Smooth muscle cell (in vitro differentiated cells): ENCODE data around the gene SMAD9. TPM values are rescaled to one million over a fixed set of nuclear protein-coding genes. Genes with fewer than 3 reads are reported as not detected.

Experiments used
- DNase-seq: peaks from one replicate; lab custom pipeline; 2025; ENCODE audit not compliant: unreplicated experiment; lab: John Stamatoyannopoulos, UW
- H2AFZ ChIP-seq: fragments of 200-600 bp; sonication (generic); 2 replicates; pipeline ENCODE4 v1.6.0; 2016; ENCODE audit warnings: antibody characterized with exemption, low read depth, mild to moderate bottlenecking
- H3F3A ChIP-seq: fragments of 200-600 bp; sonication (generic); 2 replicates; pipeline ENCODE4 v1.6.0; 2017; ENCODE audit warnings: antibody characterized with exemption, low read depth
- H3K27ac ChIP-seq: fragments of 200-600 bp; sonication (generic); 2 replicates; pipeline ENCODE4 v1.5.1; 2016; ENCODE audit warnings: low read depth, mild to moderate bottlenecking
- H3K27me3 ChIP-seq: fragments of 200-600 bp; sonication (generic); 2 replicates; pipeline ENCODE4 v1.6.1; 2016; ENCODE audit warnings: low read depth, mild to moderate bottlenecking
- H3K36me3 ChIP-seq: fragments of 200-600 bp; sonication (generic); 2 replicates; pipeline ENCODE4 v1.5.1; 2016; ENCODE audit warnings: low read depth
- H3K4me1 ChIP-seq: fragments of 200-600 bp; sonication (generic); 2 replicates; pipeline ENCODE4 v1.5.1; 2016; ENCODE audit warnings: low read depth
- H3K4me2 ChIP-seq: fragments of 200-600 bp; sonication (generic); 2 replicates; pipeline ENCODE4 v1.6.0; 2016; ENCODE audit warnings: mild to moderate bottlenecking
- H3K4me3 ChIP-seq: fragments of 200-600 bp; sonication (generic); 2 replicates; pipeline ENCODE4 v1.5.1; 2016; ENCODE audit warnings: mild to moderate bottlenecking
- H3K79me2 ChIP-seq: fragments of 200-600 bp; sonication (generic); 2 replicates; pipeline ENCODE4 v1.6.0; 2016; ENCODE audit warnings: low read depth, mild to moderate bottlenecking
- H3K9ac ChIP-seq: fragments of 200-600 bp; sonication (generic); 2 replicates; pipeline ENCODE4 v1.6.0; 2016; ENCODE audit warnings: low read depth
- H3K9me3 ChIP-seq: fragments of 200-600 bp; sonication (generic); replicated peaks from 2 replicates; pipeline ENCODE4 v1.5.1; 2016; ENCODE audit warnings: low read depth
- H4K20me1 ChIP-seq: fragments of 200-600 bp; sonication (generic); 2 replicates; pipeline ENCODE4 v1.6.0; 2016; ENCODE audit warnings: low read depth
- CTCF ChIP-seq: fragments of 200-600 bp; sonication (generic); IDR thresholded peaks from 2 replicates; pipeline ENCODE4 v1.5.1; 2017; ENCODE audit warnings: borderline replicate concordance, mild to moderate bottlenecking, antibody characterized with exemption; ENCODE audit not compliant: insufficient read depth, poor library complexity, severe bottlenecking
- WGBS: methylation state at CpG from one replicate; pipeline ENCODE4 v1.1.7; 2016; ENCODE audit warnings: low lambda C conversion rate; 5-methylcytosine and 5-hydroxymethylcytosine counted together
- polyA plus RNA-seq: library from polyadenylated mRNA; unstranded; fragments of >200 nt; fragmentation: Nextera tagmentation; extraction: Ambion mirVana; gene quantifications from 2 replicates; pipeline ENCODE4 v1.2.1, GENCODE V29; 2016
- total RNA-seq: library from RNA; depleted of rRNA; stranded (reverse); fragments of >200 nt; gene quantifications from 2 replicates; pipeline ENCODE4 v1.2.3, GENCODE V29; 2014

SMAD9 gene
- total and polyA plus RNA-seq, 2 experiments from 2014 or later: 6.6 to 7.1 TPM

- Histone ChIP-seq H2AFZ (no peak overlapping the region), H3K4me2 (peak overlapping the region; percentile 83), H4K20me1 (no peaks in the 10 kb centered on the region), H3K27ac (peak overlapping the region; percentile 35), H3K4me1 (peaks cover 20% of the 10 kb centered on the region), H3F3A (peaks cover 12% of the 10 kb centered on the region), H3K4me3 (peak overlapping the region; percentile 51), H3K9ac (peak overlapping the region; percentile 2), H3K79me2 (peaks cover 53% of the 10 kb centered on the region), H3K9me3 (no peaks in the 10 kb centered on the region), H3K36me3 (no peaks in the 10 kb centered on the region), H3K27me3 (no peaks in the 10 kb centered on the region)
- no peak for DNase-seq
- WGBS: 36% methylated on average over 3 of the region's 3 CpGs
- no peak for TF ChIP-seq CTCF
Observed at GRCh38 chr13:36917311-36917710, 2.7 kb downstream of the SMAD9 start.

- Histone ChIP-seq H3K4me3 (no peak overlapping the region), H3K36me3 (no peaks in the 10 kb centered on the region), H3K79me2 (peaks cover 65% of the 10 kb centered on the region), H4K20me1 (no peaks in the 10 kb centered on the region), H3K4me2 (no peak overlapping the region), H3K4me1 (peaks cover 20% of the 10 kb centered on the region), H2AFZ (no peak overlapping the region), H3K9me3 (no peaks in the 10 kb centered on the region), H3K9ac (no peak overlapping the region), H3F3A (peaks cover 11% of the 10 kb centered on the region), H3K27me3 (no peaks in the 10 kb centered on the region), H3K27ac (no peak overlapping the region)
- TF ChIP-seq CTCF: no peak
- WGBS: 90% methylated on average over 6 of the region's 6 CpGs
- no peak for DNase-seq
Observed at GRCh38 chr13:36915896-36916640, 4.0 kb downstream of the SMAD9 start.

GRCh38 chr13:36915106-36915505, 4.9 kb downstream of the SMAD9 start:
- no peak for TF ChIP-seq CTCF
- H3K36me3 ChIP-seq: no peaks in the 10 kb centered on the region
- H4K20me1 ChIP-seq: peaks cover 3% of the 10 kb centered on the region
- no peak overlapping the region for H3K9ac ChIP-seq
- DNase-seq: no peak
- H3K27ac ChIP-seq: no peak overlapping the region
- no peaks in the 10 kb centered on the region for H3K9me3 ChIP-seq
- no peaks in the 10 kb centered on the region for H3K27me3 ChIP-seq
- H3K4me3 ChIP-seq: no peak overlapping the region
- H3K4me2 ChIP-seq: no peak overlapping the region
- H2AFZ ChIP-seq: no peak overlapping the region
- peaks cover 75% of the 10 kb centered on the region for H3K79me2 ChIP-seq
- peaks cover 14% of the 10 kb centered on the region for H3K4me1 ChIP-seq
- H3F3A ChIP-seq: peaks cover 4% of the 10 kb centered on the region
- WGBS: 82% methylated on average over 5 of the region's 5 CpGs

GRCh38 chr13:36914648-36915047, 5.4 kb downstream of the SMAD9 start:
- no peak for DNase-seq
- H3F3A ChIP-seq: peaks cover 4% of the 10 kb centered on the region
- H3K9me3 ChIP-seq: no peaks in the 10 kb centered on the region
- no peak overlapping the region for H3K4me3 ChIP-seq
- H3K4me1 ChIP-seq: peaks cover 14% of the 10 kb centered on the region
- no peak overlapping the region for H3K4me2 ChIP-seq
- no peaks in the 10 kb centered on the region for H3K36me3 ChIP-seq
- H2AFZ ChIP-seq: no peak overlapping the region
- H4K20me1 ChIP-seq: peaks cover 3% of the 10 kb centered on the region
- no peak overlapping the region for H3K27ac ChIP-seq
- H3K27me3 ChIP-seq: no peaks in the 10 kb centered on the region
- H3K9ac ChIP-seq: no peak overlapping the region
- peaks cover 76% of the 10 kb centered on the region for H3K79me2 ChIP-seq
- WGBS: 83% methylated on average over 4 of the region's 4 CpGs
- no peak for TF ChIP-seq CTCF
